IPS-18a (cell line): Measurements from ENCODE around the gene GALK2.

ENCODE experiments used
- H3K27ac ChIP-seq: one replicate; pipeline ENCODE4 v1.5.1; 2013; ENCODE audit warnings: low read length
- H3K27me3 ChIP-seq: one replicate; pipeline ENCODE4 v1.6.1; 2013; ENCODE audit warnings: mild to moderate bottlenecking, low read length; ENCODE audit not compliant: control insufficient read depth, insufficient read depth
- H3K36me3 ChIP-seq: one replicate; pipeline ENCODE4 v1.6.1; 2013; ENCODE audit warnings: low read depth, low read length; ENCODE audit not compliant: control insufficient read depth
- H3K4me1 ChIP-seq: one replicate; pipeline ENCODE4 v1.6.1; 2013; ENCODE audit warnings: low read depth, low read length; ENCODE audit not compliant: control insufficient read depth
- H3K4me3 ChIP-seq: one replicate; pipeline ENCODE4 v1.5.1; 2013; ENCODE audit warnings: low read length
- H3K9ac ChIP-seq: one replicate; pipeline ENCODE4 v1.6.1; 2013; ENCODE audit warnings: mild to moderate bottlenecking, low read length, moderate library complexity
- H3K9me3 ChIP-seq: one replicate; pipeline ENCODE4 v1.6.1; 2013; ENCODE audit warnings: low read depth, low read length; ENCODE audit not compliant: control insufficient read depth

The GALK2 gene

DNA sequence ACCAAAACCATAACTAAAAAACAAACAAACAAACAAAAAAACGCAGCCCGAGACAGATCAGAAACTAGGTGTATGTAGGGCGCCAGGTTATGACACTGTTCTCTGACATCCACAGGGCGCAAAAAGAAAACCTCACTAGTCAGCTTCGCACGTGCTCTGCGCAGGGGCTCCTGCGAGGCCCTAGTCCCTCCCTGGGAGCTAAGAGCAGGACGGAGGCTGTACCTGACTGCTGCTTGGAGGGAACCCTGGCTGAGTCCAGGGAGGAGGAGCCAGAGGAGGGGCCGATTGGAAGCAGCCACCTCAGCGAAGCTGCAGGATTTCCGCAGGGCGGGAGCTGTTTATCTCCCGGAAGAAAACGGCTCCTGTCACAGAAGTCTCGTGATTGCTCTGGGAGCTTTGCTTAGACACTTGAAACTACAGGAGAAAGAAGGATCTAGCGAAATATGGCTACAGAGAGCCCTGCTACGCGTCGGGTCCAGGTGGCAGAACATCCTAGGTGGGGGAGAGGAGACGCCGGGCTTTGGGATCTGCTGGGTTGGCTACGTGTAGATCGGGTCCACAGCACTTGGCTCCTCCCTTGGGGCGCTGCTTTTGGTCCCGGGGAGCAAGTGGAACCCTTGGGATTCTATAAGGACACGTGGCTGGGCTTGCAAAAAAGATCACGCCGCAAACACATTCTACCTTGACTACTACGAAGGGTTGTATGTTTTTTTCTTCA is at the start of gene GALK2:
TSS of gene GALK2 (plus strand) at position 368 of the 718 bp plus-strand sequence. CDS start at position 444, 76 bp downstream.
- Histone ChIP-seq H3K27me3 (peaks cover 8% of the 10 kb centered on the region), H3K36me3 (no peaks in the 10 kb centered on the region), H3K4me3 (peak within 1 kb of the TSS; percentile 90), H3K4me1 (no peaks in the 10 kb centered on the region), H3K9me3 (no peaks in the 10 kb centered on the region), H3K9ac (peak within 1 kb of the TSS; percentile 83), H3K27ac (no peak within 1 kb of the TSS)

DNA sequence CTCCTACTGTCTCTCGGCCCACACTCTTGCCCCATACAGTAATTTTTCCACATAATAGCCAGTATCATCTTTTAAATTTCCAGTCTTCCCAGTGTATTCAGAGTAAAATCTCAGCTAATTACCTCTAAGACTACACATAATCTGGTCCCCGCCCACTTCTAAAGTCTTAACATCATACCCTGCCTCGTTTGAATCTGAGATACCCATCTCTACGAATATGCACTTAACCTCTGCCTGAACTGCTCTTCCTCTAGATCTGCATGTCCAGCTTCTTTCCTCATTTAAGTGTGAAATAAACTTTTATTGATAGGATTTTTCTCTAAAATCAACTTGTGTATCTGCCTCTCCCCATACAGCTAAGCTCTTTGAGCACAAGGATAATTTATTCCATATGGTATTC is 49.2 kb upstream of the GALK2 start:
- no peak overlapping the region for H3K9ac ChIP-seq
- H3K27ac ChIP-seq: no peak overlapping the region
- H3K27me3 ChIP-seq: no peaks in the 10 kb centered on the region
- no peak overlapping the region for H3K4me3 ChIP-seq
- no peaks in the 10 kb centered on the region for H3K9me3 ChIP-seq
- H3K4me1 ChIP-seq: no peaks in the 10 kb centered on the region
- H3K36me3 ChIP-seq: peaks cover 4% of the 10 kb centered on the region

GRCh38 chr15:49121901-49122300 is 48.1 kb upstream of the GALK2 start:
- Histone ChIP-seq H3K9me3 (no peaks in the 10 kb centered on the region), H3K27ac (no peak overlapping the region), H3K9ac (no peak overlapping the region), H3K36me3 (peaks cover 7% of the 10 kb centered on the region), H3K4me3 (no peak overlapping the region), H3K4me1 (no peaks in the 10 kb centered on the region), H3K27me3 (no peaks in the 10 kb centered on the region)

- no peaks in the 10 kb centered on the region for H3K4me1 ChIP-seq
- peaks cover 14% of the 10 kb centered on the region for H3K36me3 ChIP-seq
- no peak overlapping the region for H3K9ac ChIP-seq
- no peak overlapping the region for H3K27ac ChIP-seq
- H3K4me3 ChIP-seq: no peak overlapping the region
- H3K9me3 ChIP-seq: no peaks in the 10 kb centered on the region
- no peaks in the 10 kb centered on the region for H3K27me3 ChIP-seq
Measured at GRCh38 chr15:49122541-49123062, 47.4 kb upstream of the GALK2 start.

- Histone ChIP-seq H3K9me3 (no peaks in the 10 kb centered on the region), H3K4me1 (no peaks in the 10 kb centered on the region), H3K27me3 (no peaks in the 10 kb centered on the region), H3K36me3 (peaks cover 30% of the 10 kb centered on the region), H3K9ac (no peak overlapping the region), H3K4me3 (no peak overlapping the region), H3K27ac (no peak overlapping the region)
Measured at GRCh38 chr15:49124371-49124770, 45.7 kb upstream of the GALK2 start.

GRCh38 chr15:49131403-49131802 is 38.6 kb upstream of the GALK2 start:
- Histone ChIP-seq H3K4me1 (no peaks in the 10 kb centered on the region), H3K36me3 (peaks cover 94% of the 10 kb centered on the region), H3K9ac (no peak overlapping the region), H3K9me3 (no peaks in the 10 kb centered on the region), H3K4me3 (no peak overlapping the region), H3K27me3 (no peaks in the 10 kb centered on the region), H3K27ac (no peak overlapping the region)

GRCh38 chr15:49134683-49135341 is 35.2 kb upstream of the GALK2 start:
- no peaks in the 10 kb centered on the region for H3K9me3 ChIP-seq
- H3K27ac ChIP-seq: no peak overlapping the region
- no peaks in the 10 kb centered on the region for H3K27me3 ChIP-seq
- no peaks in the 10 kb centered on the region for H3K4me1 ChIP-seq
- H3K4me3 ChIP-seq: no peak overlapping the region
- H3K36me3 ChIP-seq: peaks cover 95% of the 10 kb centered on the region
- no peak overlapping the region for H3K9ac ChIP-seq

- H3K36me3 ChIP-seq: peaks cover 93% of the 10 kb centered on the region
Measured at GRCh38 chr15:49135342-49135857, 34.6 kb upstream of the GALK2 start.

DNA sequence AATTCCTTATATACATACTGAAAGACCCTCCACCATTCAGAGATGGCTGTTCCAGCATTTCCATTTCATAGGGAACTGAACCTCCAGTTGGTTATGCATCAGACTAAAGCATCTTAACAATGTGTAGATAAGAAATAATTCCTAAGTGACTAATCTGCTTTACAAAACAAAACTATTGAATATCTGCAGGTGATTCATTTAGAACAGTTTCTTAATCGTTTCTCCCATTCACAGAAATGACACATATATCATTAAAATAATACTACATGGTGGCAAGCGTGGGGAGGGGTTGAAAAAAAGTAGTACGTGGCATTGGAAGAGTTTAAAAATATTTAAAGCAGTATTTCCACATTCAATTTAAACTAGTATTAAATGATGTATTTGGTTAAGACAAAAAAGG is 34.1 kb upstream of the GALK2 start:
- Histone ChIP-seq H3K27ac (no peak overlapping the region), H3K36me3 (peaks cover 93% of the 10 kb centered on the region), H3K4me1 (no peaks in the 10 kb centered on the region), H3K4me3 (no peak overlapping the region), H3K9ac (no peak overlapping the region), H3K9me3 (no peaks in the 10 kb centered on the region), H3K27me3 (no peaks in the 10 kb centered on the region)

More at GRCh38 chr15:49135342-49135857, 34.6 kb upstream of the GALK2 start:
- H3K27me3 ChIP-seq: no peaks in the 10 kb centered on the region
- no peak overlapping the region for H3K27ac ChIP-seq
- H3K9ac ChIP-seq: no peak overlapping the region
- H3K4me1 ChIP-seq: no peaks in the 10 kb centered on the region
- no peaks in the 10 kb centered on the region for H3K9me3 ChIP-seq
- H3K4me3 ChIP-seq: no peak overlapping the region

GRCh38 chr15:49137861-49138260 is 32.2 kb upstream of the GALK2 start:
- Histone ChIP-seq H3K27ac (no peak overlapping the region), H3K27me3 (no peaks in the 10 kb centered on the region), H3K4me3 (no peak overlapping the region), H3K4me1 (no peaks in the 10 kb centered on the region), H3K9ac (no peak overlapping the region), H3K36me3 (peaks cover 91% of the 10 kb centered on the region), H3K9me3 (no peaks in the 10 kb centered on the region)

- Histone ChIP-seq H3K27me3 (no peaks in the 10 kb centered on the region), H3K4me3 (no peak overlapping the region), H3K9ac (no peak overlapping the region), H3K36me3 (peaks cover 34% of the 10 kb centered on the region), H3K4me1 (peaks cover 4% of the 10 kb centered on the region), H3K9me3 (no peaks in the 10 kb centered on the region), H3K27ac (no peak overlapping the region)
Measured at GRCh38 chr15:49145651-49146609, 24.1 kb upstream of the GALK2 start.
